ENCODE data around the gene LMNTD1. TPM values are rescaled to one million over a fixed set of nuclear protein-coding genes. Genes with fewer than 3 reads are reported as not detected.

LMNTD1 gene
- total and polyA plus RNA-seq, 10 of the 15 experiments (the other 5 are each of a cell fraction or from before 2014, with no cell fraction given), result not detected

- Histone ChIP-seq H3K9ac (ENCODE audit: control insufficient read depth, insufficient read depth, low read length) (no peak overlapping the region), H3K36me3 (ENCODE audit: control insufficient read depth in 2 of 2, insufficient read depth in 2 of 2, low read length in 1 of 2) (no peaks in the 10 kb centered on the region), H3K27ac (ENCODE audit: control insufficient read depth, insufficient read depth) (no peak overlapping the region), H3K4me2 (ENCODE audit: control insufficient read depth, insufficient read depth) (no peak overlapping the region), H4K20me1 (ENCODE audit: control insufficient read depth, insufficient read depth) (no peaks in the 10 kb centered on the region), H3K27me3 (replicated peaks in 1 of 2; ENCODE audit: control insufficient read depth in 2 of 2, insufficient read depth in 2 of 2, low read length in 1 of 2) (no peaks in the 10 kb centered on the region), H2AFZ (ENCODE audit: control insufficient read depth, low read depth, low read length) (no peak overlapping the region), H3K9me3 (replicated peaks; ENCODE audit: control insufficient read depth, insufficient read depth, low read length) (no peaks in the 10 kb centered on the region), H3K79me2 (ENCODE audit: control insufficient read depth, insufficient read depth, low read length) (no peaks in the 10 kb centered on the region), H3K4me1 (ENCODE audit: control insufficient read depth, insufficient read depth, low read length) (no peaks in the 10 kb centered on the region), H3K4me3 (no peak overlapping the region)
- WGBS (ENCODE audit: insufficient coverage, insufficient replicate concordance, low lambda C conversion rate, missing lambda C conversion rate), result 49% methylated on average over 3 of the region's 3 CpGs
- ChIA-PET CTCF (interaction anchor here (0.7 to 3.0 kb wide), 7 partner anchors 17 to 699 kb away, joined by 3 to 11 read pairs (median 3); no protein-coding TSS in a partner anchor), SMC1A (ENCODE audit: uncharacterized antibody, unreplicated experiment) (interaction anchor here (0.8 to 1.7 kb wide), 4 partner anchors 9 to 587 kb away, joined by 3 to 6 read pairs (median 4); no protein-coding TSS in a partner anchor), POLR2A (no interaction called here), RAD21 (ENCODE audit: unreplicated experiment) (interaction anchor here (0.5 to 2.5 kb wide), 3 partner anchors 276 to 589 kb away, joined by 3 to 6 read pairs (median 3); no protein-coding TSS in a partner anchor)
- FAIRE-seq (no peak), DNase-seq (ENCODE audit: low read depth, low spot score) (no peak), ATAC-seq (no peak)
- in situ Hi-C loops (cut with MboI), result no loop called here
- intact Hi-C loops (cut with micrococcal nuclease; ENCODE audit: unreplicated experiment), result no loop called here
- no TSS peak for BruUV-seq (replicated peaks)
- TF ChIP-seq SMAD5 (IDR thresholded peaks at IDR 0.05; ENCODE audit: low read depth), result no peak
- no peak for TF ChIP-seq DPF2 (IDR thresholded peaks at IDR 0.05)
- no peak for TF ChIP-seq PBX3 (IDR thresholded peaks at IDR 0.05; ENCODE audit: insufficient replicate concordance, low read depth, low read length)
- no peak for TF ChIP-seq NR2C2 (IDR thresholded peaks at IDR 0.05; ENCODE audit: borderline replicate concordance, control insufficient read depth, insufficient read length, low read depth)
- no peak for TF ChIP-seq CTCF (IDR thresholded peaks at IDR 0.05 in 2 of 3, conservative IDR thresholded peaks at IDR 0.05 in 1 of 3; ENCODE audit: control insufficient read depth in 2 of 3, extremely low read depth in 1 of 3, insufficient read depth in 1 of 3, low read depth in 3 of 3, low read length in 3 of 3)
- TF ChIP-seq TCF12 (IDR thresholded peaks at IDR 0.05; ENCODE audit: low read depth, low read length), result no peak
- TF ChIP-seq TCF7 (IDR thresholded peaks at IDR 0.05; ENCODE audit: borderline replicate concordance), result no peak
- TF ChIP-seq ATF7 (IDR thresholded peaks at IDR 0.05; ENCODE audit: low read depth), result no peak
- TF ChIP-seq SPI1 (IDR thresholded peaks at IDR 0.05; ENCODE audit: borderline replicate concordance, insufficient read depth, low read depth, low read length), result no peak
- TF ChIP-seq STAT1 (conservative IDR thresholded peaks at IDR 0.05), result no peak
- TF ChIP-seq RB1 (IDR thresholded peaks at IDR 0.05; ENCODE audit: borderline replicate concordance), result no peak
- TF ChIP-seq SP1 (IDR thresholded peaks at IDR 0.05; ENCODE audit: low read depth, low read length), result no peak
- TF ChIP-seq WRNIP1 (IDR thresholded peaks at IDR 0.05; ENCODE audit: borderline replicate concordance, low read depth, low read length), result no peak
- TF ChIP-seq TAF1 (IDR thresholded peaks at IDR 0.05; ENCODE audit: borderline replicate concordance, low read depth, low read length), result no peak
- no peak for TF ChIP-seq CBFB (IDR thresholded peaks at IDR 0.05; ENCODE audit: low read depth)
- TF ChIP-seq EGR1 (IDR thresholded peaks at IDR 0.05; ENCODE audit: borderline replicate concordance in 1 of 2, low read depth in 2 of 2, low read length in 2 of 2), result no peak
- TF ChIP-seq YBX1 (IDR thresholded peaks at IDR 0.05), result no peak
- TF ChIP-seq CBX5 (IDR thresholded peaks at IDR 0.05; ENCODE audit: low read depth), result no peak
These were observed 119.3 kb downstream of the LMNTD1 start for GRCh38 chr12:25433581-25434325.

Measured in GM12878 (cell line).